ENCODE results near the gene GXYLT2.

GXYLT2 gene

GRCh38 chr3:72932416-72932815 lies 44.6 kb downstream of the GXYLT2 start:
- DNase-seq (ENCODE audit: low read depth, low spot score): no peak

GRCh38 chr3:72938471-72939265 lies 50.8 kb downstream of the GXYLT2 start:
- no peak for DNase-seq (ENCODE audit: low read depth, low spot score)

- DNase-seq (ENCODE audit: low read depth, low spot score): no peak
Observed at GRCh38 chr3:72941245-72941644, 53.4 kb downstream of the GXYLT2 start.

GRCh38 chr3:72942427-72942826 lies 54.6 kb downstream of the GXYLT2 start:
- DNase-seq (ENCODE audit: low read depth, low spot score): no peak

GRCh38 chr3:72944696-72945095 lies 56.9 kb downstream of the GXYLT2 start:
- no peak for DNase-seq (ENCODE audit: low read depth, low spot score)

GRCh38 chr3:72947715-72948490 lies 60.1 kb downstream of the GXYLT2 start:
- no peak for DNase-seq (ENCODE audit: low read depth, low spot score)

GRCh38 chr3:72949016-72949415 lies 61.2 kb downstream of the GXYLT2 start:
- no peak for DNase-seq (ENCODE audit: low read depth, low spot score)

- no peak for DNase-seq (ENCODE audit: low read depth, low spot score)
Observed at GRCh38 chr3:72950372-72950771, 62.5 kb downstream of the GXYLT2 start.

GRCh38 chr3:72950801-72951200 lies 63.0 kb downstream of the GXYLT2 start:
- DNase-seq (ENCODE audit: low read depth, low spot score): no peak

- no peak for DNase-seq (ENCODE audit: low read depth, low spot score)
Observed at GRCh38 chr3:72951259-72951722, 63.4 kb downstream of the GXYLT2 start.

- DNase-seq (ENCODE audit: low read depth, low spot score): no peak
Observed at GRCh38 chr3:72953325-72953956, 65.6 kb downstream of the GXYLT2 start.

- no peak for DNase-seq (ENCODE audit: low read depth, low spot score)
Observed at GRCh38 chr3:72957297-72957696, 69.5 kb downstream of the GXYLT2 start.

- DNase-seq (ENCODE audit: low read depth, low spot score): no peak
Observed at GRCh38 chr3:72959336-72959735, 71.5 kb downstream of the GXYLT2 start.

GRCh38 chr3:72960812-72961518 lies 73.1 kb downstream of the GXYLT2 start:
- no peak for DNase-seq (ENCODE audit: low read depth, low spot score)

- no peak for DNase-seq (ENCODE audit: low read depth, low spot score)
Observed at GRCh38 chr3:72961752-72962151, 73.9 kb downstream of the GXYLT2 start.

- DNase-seq (ENCODE audit: low read depth, low spot score): no peak
Observed at GRCh38 chr3:72962317-72962716, 74.5 kb downstream of the GXYLT2 start.

GRCh38 chr3:72964633-72965032 lies 76.8 kb downstream of the GXYLT2 start:
- no peak for DNase-seq (ENCODE audit: low read depth, low spot score)

GRCh38 chr3:72968266-72968664 lies 80.4 kb downstream of the GXYLT2 start:
- no peak for DNase-seq (ENCODE audit: low read depth, low spot score)

GRCh38 chr3:72969766-72970165 lies 81.9 kb downstream of the GXYLT2 start:
- DNase-seq (ENCODE audit: low read depth, low spot score): no peak

GRCh38 chr3:72970942-72971341 lies 83.1 kb downstream of the GXYLT2 start:
- no peak for DNase-seq (ENCODE audit: low read depth, low spot score)

GRCh38 chr3:72972706-72973030 lies 84.8 kb downstream of the GXYLT2 start:
- no peak for DNase-seq (ENCODE audit: low read depth, low spot score)
